Measurements from ENCODE around the gene KLHL1.

- TF ChIP-seq CTCF (IDR thresholded peaks at IDR 0.05) = no peak
- TF ChIP-seq POLR2A (IDR thresholded peaks at IDR 0.05) = no peak
These were observed 111.2 kb downstream of the KLHL1 start for GRCh38 chr13:69997061-69997460.
